ENCODE results near the gene LGI2.

GRCh38 chr4:25075129-25075528 lies 44.4 kb upstream of the LGI2 start:
- no peak for TF ChIP-seq EP300 (conservative IDR thresholded peaks at IDR 0.05; ENCODE audit: poor library complexity, severe bottlenecking)
- TF ChIP-seq CTCF (IDR thresholded peaks at IDR 0.05; ENCODE audit: poor library complexity, severe bottlenecking), result no peak
- no peak for TF ChIP-seq RAD21 (conservative IDR thresholded peaks at IDR 0.05)
- TF ChIP-seq POLR2AphosphoS5 (IDR thresholded peaks at IDR 0.05), result no peak
- no peak for TF ChIP-seq EZH2 (IDR thresholded peaks at IDR 0.05; ENCODE audit: borderline replicate concordance, insufficient read depth, low read length, poor library complexity, severe bottlenecking)
- no peak for TF ChIP-seq SMC3 (conservative IDR thresholded peaks at IDR 0.05; ENCODE audit: poor library complexity)
- TF ChIP-seq REST (IDR thresholded peaks at IDR 0.05; ENCODE audit: borderline replicate concordance), result no peak

Data from neural cell (in vitro differentiated cells).